K562 (cell line): ENCODE data around the gene POLR2B. TPM values are rescaled to one million over a fixed set of nuclear protein-coding genes. Genes with fewer than 3 reads are reported as not detected.

Experiments used
- ATAC-seq: fragments of 200-7000 bp; cut with Tn5 transposase; 3 replicates; pipeline ENCODE4 v1.9.1; 2020; ENCODE audit warnings: moderate library complexity
- BruUV-seq: library from RNA; stranded (reverse); fragments of 400-500 nt; replicated peaks from 2 replicates; lab custom pipeline; 2021; lab: Mats Ljungman, UMichigan
- CTCF ChIA-PET: fragments of 300-600 bp; formaldehyde crosslinking; extraction: SDS; loops from one replicate; lab custom pipeline; 2021; ENCODE audit warnings: low intra/inter-chr PET ratio; lab: Yijun Ruan, JAX
- POLR2A ChIA-PET: fragments of 300-600, 350-650 bp; sonication (Branson Sonifier 250); formaldehyde crosslinking; extraction: SDS; loops from one replicate; lab custom pipeline; 2021; ENCODE audit warnings: antibody characterized with exemption, inconsistent platforms; lab: Yijun Ruan, JAX
- DNase-seq, 4 experiments: peaks; one replicate each; pipeline versions ENCODE4 v3.0.0 to v3.0.0-alpha.2; 2011 to 2018; ENCODE audit warnings: low spot score in 3 of 4, mixed read lengths in 3 of 4; ENCODE audit errors: extremely low read depth in 1 of 4
- FAIRE-seq: peaks from 2 replicates; lab custom pipeline; 2011; peaks lifted over from hg19 to GRCh38; lab: Jason Lieb, UNC
- H2AFZ ChIP-seq: 2 replicates; pipeline ENCODE4 v1.6.0; 2011; ENCODE audit warnings: low read depth, low read length, control low read depth, inconsistent platforms
- H3K27ac ChIP-seq: fragments of 200-600 bp; 3 replicates; pipeline ENCODE4 v1.8.0; 2011; ENCODE audit warnings: low read depth, mild to moderate bottlenecking, control low read depth, inconsistent platforms, low read length, moderate library complexity, mixed read lengths; ENCODE audit errors: extremely low read depth
- H3K27me3 ChIP-seq, 2 experiments: fragments of 300-600 bp in 1 of 2; 2 replicates in 1 of 2; 3 replicates in 1 of 2; pipeline versions ENCODE4 v1.6.0 to v1.8.0; 2011; ENCODE audit warnings: inconsistent platforms in 2 of 2, low read length in 2 of 2, mild to moderate bottlenecking in 1 of 2, mixed read lengths in 1 of 2, moderate library complexity in 1 of 2; ENCODE audit not compliant: control insufficient read depth in 2 of 2, insufficient read depth in 2 of 2
- H3K36me3 ChIP-seq: fragments of 300-600 bp; 3 replicates; pipeline ENCODE4 v1.8.0; 2011; ENCODE audit warnings: mild to moderate bottlenecking, low read length, inconsistent platforms; ENCODE audit not compliant: control insufficient read depth, insufficient read depth
- H3K4me1 ChIP-seq, 2 experiments: fragments of 200-600 bp in 1 of 2; replicated peaks in 1 of 2; 2 replicates in 1 of 2; 3 replicates in 1 of 2; pipeline versions ENCODE4 v1.5.1 to v1.8.0; 2011; ENCODE audit warnings: inconsistent platforms in 2 of 2, low read length in 2 of 2, mild to moderate bottlenecking in 1 of 2, mixed read lengths in 1 of 2, moderate library complexity in 1 of 2; ENCODE audit not compliant: control insufficient read depth in 2 of 2, insufficient read depth in 2 of 2
- H3K4me2 ChIP-seq: 2 replicates; pipeline ENCODE4 v1.6.1; 2011; ENCODE audit warnings: low read length, control low read depth, inconsistent platforms, mixed read lengths; ENCODE audit not compliant: insufficient read depth
- H3K4me3 ChIP-seq: fragments of 200-600 bp; sonication (generic), shearing (Covaris generic); 2 replicates; pipeline ENCODE4 v1.5.1; 2016; ENCODE audit warnings: control low read depth, inconsistent platforms
- H3K79me2 ChIP-seq: fragments of 200-600 bp; 3 replicates; pipeline ENCODE4 v1.8.0; 2011; ENCODE audit warnings: low read length, inconsistent platforms; ENCODE audit not compliant: control insufficient read depth, insufficient read depth
- H3K9ac ChIP-seq, 2 experiments: 2 replicates each; pipeline versions ENCODE4 v1.6.0 to v1.6.1; 2011; ENCODE audit warnings: low read depth in 2 of 2, low read length in 2 of 2, control low read depth in 1 of 2, inconsistent platforms in 1 of 2, mild to moderate bottlenecking in 1 of 2, mixed read lengths in 1 of 2; ENCODE audit not compliant: insufficient read depth in 1 of 2
- H3K9me1 ChIP-seq: one replicate; pipeline ENCODE4 v1.6.0; 2011; ENCODE audit warnings: inconsistent platforms, mild to moderate bottlenecking, low read length, moderate library complexity; ENCODE audit not compliant: control insufficient read depth, insufficient read depth
- H3K9me3 ChIP-seq: replicated peaks from 2 replicates; pipeline ENCODE4 v1.5.1; 2011; ENCODE audit warnings: low read depth, low read length, inconsistent platforms; ENCODE audit not compliant: control insufficient read depth, insufficient read depth
- H4K20me1 ChIP-seq: replicated peaks from 2 replicates; pipeline ENCODE4 v1.6.1; 2011; ENCODE audit warnings: low read length, inconsistent platforms, mixed read lengths; ENCODE audit not compliant: control insufficient read depth, insufficient read depth
- FOXK2 ChIP-seq, 2 experiments: fragments of 450-650 bp; IDR thresholded peaks in 1 of 2; conservative IDR thresholded peaks in 1 of 2; 2 replicates each; pipeline ENCODE4 v1.6.1; 2016; ENCODE audit warnings: low read depth in 2 of 2, mild to moderate bottlenecking in 1 of 2
- FOXM1 ChIP-seq, 2 experiments: fragments of 450-650 bp in 1 of 2; sonication (generic) in 1 of 2; formaldehyde crosslinking in 1 of 2; IDR thresholded peaks; 2 replicates each; pipeline versions ENCODE4 v1.6.1 to v1.9.0; 2017 to 2022; ENCODE audit warnings: low read depth in 2 of 2, mild to moderate bottlenecking in 2 of 2, missing genetic modification reagents in 1 of 2, moderate library complexity in 1 of 2
- HOMEZ ChIP-seq: fragments of 250-450 bp; sonication (Bioruptor Pico); IDR thresholded peaks from 2 replicates; pipeline ENCODE4 v1.4.0; 2020; ENCODE audit warnings: mild to moderate bottlenecking, moderate library complexity
- MAFK ChIP-seq: IDR thresholded peaks from 2 replicates; pipeline ENCODE4 v1.6.1; 2011; ENCODE audit warnings: low read length, improper control_type of control experiment
- NEUROD1 ChIP-seq: fragments of 150-350 bp; IDR thresholded peaks from 2 replicates; pipeline ENCODE4 v1.6.1; 2014; ENCODE audit warnings: borderline replicate concordance, low read length, low read depth; ENCODE audit not compliant: partially characterized antibody
- RNF2 ChIP-seq: sonication (generic); IDR thresholded peaks from 2 replicates; pipeline ENCODE4 v1.6.1; 2016
- SAP30 ChIP-seq: fragments of 200-600 bp; sonication (generic); IDR thresholded peaks from 2 replicates; pipeline ENCODE4 v1.6.1; 2012; ENCODE audit warnings: borderline replicate concordance, low read depth, mild to moderate bottlenecking, moderate library complexity, low read length, control low read depth, inconsistent platforms; ENCODE audit not compliant: insufficient read depth, poor library complexity, severe bottlenecking
- SIN3A ChIP-seq, 2 experiments: fragments of 150-350 bp in 1 of 2; IDR thresholded peaks; 2 replicates each; pipeline ENCODE4 v1.6.1; 2011 to 2016; ENCODE audit warnings: borderline replicate concordance in 2 of 2, low read depth in 2 of 2, low read length in 2 of 2, mild to moderate bottlenecking in 2 of 2, moderate library complexity in 2 of 2; ENCODE audit not compliant: control insufficient read depth in 1 of 2
- SIN3B ChIP-seq: fragments of 450-650 bp; IDR thresholded peaks from 2 replicates; pipeline ENCODE4 v1.6.1; 2017; ENCODE audit warnings: low read depth, mild to moderate bottlenecking, moderate library complexity
- TCF7 ChIP-seq: sonication (generic); IDR thresholded peaks from 2 replicates; pipeline ENCODE4 v1.6.1; 2016; ENCODE audit warnings: antibody characterized with exemption, borderline replicate concordance
- ZC3H8 ChIP-seq: fragments of 450-650 bp; IDR thresholded peaks from 2 replicates; pipeline ENCODE4 v1.6.1; 2017
- WGBS: fragments of 100-300 bp; shearing (Covaris generic); methylation state at CpG from one replicate; pipeline ENCODE4 v1.1.6; 2016; ENCODE audit warnings: low coverage, mixed read lengths; ENCODE audit not compliant: insufficient coverage; ENCODE audit errors: missing lambda C conversion rate; 5-methylcytosine and 5-hydroxymethylcytosine counted together
- in situ Hi-C: fragments of 300-500 bp; cut with MboI; formaldehyde crosslinking; loops from 4 replicates; pipeline ENCODE4 v1.15.0; 2018; ENCODE audit warnings: inconsistent platforms, mixed read lengths
- intact Hi-C: fragments of 100-400 bp; cut with micrococcal nuclease; formaldehyde crosslinking; loops from 2 replicates; pipeline ENCODE4 v1.14.2; 2022
- polyA plus RNA-seq, 8 experiments: library from polyadenylated mRNA; depleted of rRNA in 4 of 8; stranded (reverse) in 5 of 8; unstranded in 3 of 8; fragments of >200 nt; fragmentation: Nextera tagmentation in 2 of 8; fragmentation: Illumina TruSeq in 1 of 8; extraction: Ambion mirVana in 2 of 8; extraction: Trizol in 1 of 8; gene quantifications; 2 replicates each; pipeline versions ENCODE4 v1.2.1 to v1.2.3, GENCODE V29; 2011 to 2014; ENCODE audit warnings: inconsistent platforms in 1 of 8, missing spikeins in 1 of 8
- total RNA-seq, 7 experiments: library from RNA; depleted of rRNA in 6 of 7; stranded (reverse); fragments of >200 nt in 6 of 7; fragmentation: Illumina TruSeq in 2 of 7; extraction: Trizol in 2 of 7; gene quantifications; 2 replicates each; pipeline versions ENCODE4 v1.2.1 to v1.2.3, GENCODE V29; 2011 to 2021; ENCODE audit warnings: low replicate concordance in 1 of 7

The POLR2B gene
- total and polyA plus RNA-seq, 9 of the 15 experiments (the other 6 are each of a cell fraction or from before 2014, with no cell fraction given): 60.9 to 208 (median 142) TPM

GRCh38 chr4:56959100-56959499 is 19.6 kb upstream of the POLR2B start:
- no peak overlapping the region for H2AFZ ChIP-seq
- POLR2A ChIA-PET: interaction anchor here (0.6 kb wide), 1 partner anchor 19 kb away, joined by 4 read pairs; the partner anchor contains the start of gene NOA1
- CTCF ChIA-PET: interaction anchor here (0.5 to 1.1 kb wide), 3 partner anchors 49 to 525 kb away, joined by 3 to 6 read pairs (median 4); no protein-coding TSS in a partner anchor
- peaks cover 16% of the 10 kb centered on the region; the same call in 2 of the 3 replicates for H3K36me3 ChIP-seq
- TF ChIP-seq NEUROD1: no peak
- no peak for TF ChIP-seq TCF7
- TF ChIP-seq SIN3B: no peak
- TF ChIP-seq SIN3A (IDR thresholded peaks at IDR 0.05; ENCODE audit: borderline replicate concordance in 2 of 2, control insufficient read depth in 1 of 2, low read depth in 2 of 2, low read length in 2 of 2): no peak
- TF ChIP-seq HOMEZ: no peak
- no peak for TF ChIP-seq FOXM1 (IDR thresholded peaks at IDR 0.05; ENCODE audit: low read depth)
- no peak for TF ChIP-seq FOXM1 (CRISPR knock-in tag; IDR thresholded peaks at IDR 0.05; ENCODE audit: low read depth)
- TF ChIP-seq RNF2: no peak
- TF ChIP-seq SAP30: no peak
- TF ChIP-seq FOXK2 (conservative IDR thresholded peaks at IDR 0.05 in 1 of 2, IDR thresholded peaks at IDR 0.05 in 1 of 2; ENCODE audit: low read depth in 2 of 2): no peak
- no peak for TF ChIP-seq MAFK
- TF ChIP-seq ZC3H8: no peak
- H3K27ac ChIP-seq: no peak overlapping the region
- H3K4me2 ChIP-seq: no peak overlapping the region
- in situ Hi-C loops: no loop called here
- no peak for DNase-seq
- no peaks in the 10 kb centered on the region for H3K9me1 ChIP-seq
- BruUV-seq: no TSS peak
- no peaks in the 10 kb centered on the region for H4K20me1 ChIP-seq
- peaks cover 0 to 11% of the 10 kb centered on the region in 2 experiments; a peak in 2 of 5 replicates for H3K4me1 ChIP-seq
- WGBS: 56% methylated on average over 1 of the region's 1 CpG
- H3K4me3 ChIP-seq: no peak overlapping the region
- FAIRE-seq: no peak
- intact Hi-C loops: loop anchor here (5.0 to 10.0 kb wide), 2 partner anchors 47 to 114 kb away; no protein-coding TSS in a partner anchor
- no peak overlapping the region for H3K9ac ChIP-seq
- no peaks in the 10 kb centered on the region for H3K79me2 ChIP-seq
- H3K9me3 ChIP-seq: no peaks in the 10 kb centered on the region
- no peak for ATAC-seq
- no peaks in the 10 kb centered on the region; a peak in 1 of 5 replicates for H3K27me3 ChIP-seq
